GM12878 (cell line): ENCODE data around the gene NELFB. TPM values are rescaled to one million over a fixed set of nuclear protein-coding genes. Genes with fewer than 3 reads are reported as not detected.

Experiments
- ETV6 ChIP-seq, 2 experiments: fragments of 450-650 bp in 1 of 2; IDR thresholded peaks in 1 of 2; conservative IDR thresholded peaks in 1 of 2; 2 replicates each; pipeline ENCODE4 v1.6.1; 2014; ENCODE audit warnings: antibody characterized with exemption in 1 of 2, borderline replicate concordance in 1 of 2, low read depth in 1 of 2, mild to moderate bottlenecking in 1 of 2, moderate library complexity in 1 of 2
- FOXK2 ChIP-seq: fragments of 450-650 bp; IDR thresholded peaks from 2 replicates; pipeline ENCODE4 v1.6.1; 2017; ENCODE audit warnings: mild to moderate bottlenecking, moderate library complexity
- MEF2A ChIP-seq: IDR thresholded peaks from 2 replicates; pipeline ENCODE4 v1.6.1; 2011; ENCODE audit warnings: low read depth, mild to moderate bottlenecking, low read length, moderate library complexity; ENCODE audit not compliant: insufficient read depth
- NRF1 ChIP-seq: conservative IDR thresholded peaks from 2 replicates; pipeline ENCODE4 v1.6.1; 2011; ENCODE audit warnings: mild to moderate bottlenecking, low read depth, low read length, improper control_type of control experiment
- POLR2AphosphoS5 ChIP-seq: IDR thresholded peaks from 2 replicates; pipeline ENCODE4 v1.6.1; 2011; ENCODE audit warnings: mild to moderate bottlenecking, low read length, inconsistent platforms
- RBBP5 ChIP-seq: fragments of 200-600 bp; sonication (generic); conservative IDR thresholded peaks from 2 replicates; pipeline ENCODE4 v1.6.1; 2016
- RELA ChIP-seq: fragments of 450-650 bp; IDR thresholded peaks from 2 replicates; pipeline ENCODE4 v1.8.0; 2014; ENCODE audit warnings: borderline replicate concordance; ENCODE audit not compliant: partially characterized antibody
- RFX5 ChIP-seq: IDR thresholded peaks from 2 replicates; pipeline ENCODE4 v1.6.1; 2011; ENCODE audit warnings: low read depth, low read length, improper control_type of control experiment
- SMC3 ChIP-seq: IDR thresholded peaks from 2 replicates; pipeline ENCODE4 v1.6.1; 2011; ENCODE audit warnings: low read length, improper control_type of control experiment, borderline replicate concordance
- ZBTB40 ChIP-seq: fragments of 450-650 bp; IDR thresholded peaks from 2 replicates; pipeline ENCODE4 v1.6.1; 2016; ENCODE audit warnings: mild to moderate bottlenecking, moderate library complexity, borderline replicate concordance
- polyA plus RNA-seq, 11 experiments: library from polyadenylated mRNA; depleted of rRNA in 4 of 11; unstranded in 6 of 11; stranded (reverse) in 5 of 11; fragments of >200 nt; fragmentation: Nextera tagmentation in 4 of 11; fragmentation: Illumina TruSeq in 1 of 11; extraction: Ambion mirVana in 4 of 11; extraction: Trizol in 1 of 11; gene quantifications; 1 replicate in 1 of 11; 2 replicates in 10 of 11; pipeline versions ENCODE4 v1.2.1 to v1.2.3, GENCODE V29; 2011 to 2016; ENCODE audit warnings: inconsistent platforms in 2 of 11, missing spikeins in 2 of 11, low read depth in 1 of 11
- total RNA-seq, 4 experiments: library from RNA; depleted of rRNA in 3 of 4; stranded (reverse); fragments of >200 nt in 3 of 4; fragmentation: Illumina TruSeq in 1 of 4; extraction: Trizol in 1 of 4; gene quantifications; 2 replicates each; pipeline versions ENCODE4 v1.2.1 to v1.2.3, GENCODE V29; 2013 to 2021
- TF ChIP-seq, protein P1 (sequence below): fragments of 450-650 bp; IDR thresholded peaks from 2 replicates; pipeline ENCODE4 v1.6.1; 2018; ENCODE audit warnings: mild to moderate bottlenecking, low read depth, moderate library complexity; ENCODE audit not compliant: partially characterized antibody

Gene NELFB
- total and polyA plus RNA-seq, 10 of the 15 experiments (the other 5 are each of a cell fraction or from before 2014, with no cell fraction given), result 0.19 to 63.4 (median 30.9) TPM

DNA sequence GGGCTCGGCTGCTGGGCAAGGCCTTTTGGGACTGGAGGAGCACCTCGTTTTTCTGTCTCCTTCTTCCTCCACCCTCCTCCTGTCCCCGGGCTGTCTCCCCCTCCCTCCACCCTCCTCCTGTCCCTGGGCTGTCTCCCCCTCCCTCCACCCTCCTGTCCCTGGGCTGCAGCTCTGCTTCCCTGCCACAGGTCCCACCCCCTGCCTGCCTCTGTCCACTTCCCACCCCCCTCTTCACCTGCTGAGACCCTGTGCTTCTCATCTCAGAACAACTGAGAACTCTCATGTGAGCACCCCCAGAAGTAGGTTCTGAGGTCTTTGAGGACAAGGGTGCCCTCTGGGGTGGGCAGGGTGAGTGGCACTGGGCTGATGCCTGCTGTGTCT is 16.6 kb downstream of the NELFB start (continued):
- TF ChIP-seq RBBP5, result no peak
- TF ChIP-seq ETV6 (conservative IDR thresholded peaks at IDR 0.05 in 1 of 2, IDR thresholded peaks at IDR 0.05 in 1 of 2; ENCODE audit: borderline replicate concordance in 1 of 2, low read depth in 1 of 2), result no peak
- TF ChIP-seq MEF2A, result no peak
- TF ChIP-seq NRF1, result no peak
- no peak for TF ChIP-seq FOXK2
- no peak for TF ChIP-seq SMC3
- TF ChIP-seq POLR2AphosphoS5, result no peak
- no peak for TF ChIP-seq RFX5
- TF ChIP-seq RELA, result no peak
- TF ChIP-seq, protein P1, sequence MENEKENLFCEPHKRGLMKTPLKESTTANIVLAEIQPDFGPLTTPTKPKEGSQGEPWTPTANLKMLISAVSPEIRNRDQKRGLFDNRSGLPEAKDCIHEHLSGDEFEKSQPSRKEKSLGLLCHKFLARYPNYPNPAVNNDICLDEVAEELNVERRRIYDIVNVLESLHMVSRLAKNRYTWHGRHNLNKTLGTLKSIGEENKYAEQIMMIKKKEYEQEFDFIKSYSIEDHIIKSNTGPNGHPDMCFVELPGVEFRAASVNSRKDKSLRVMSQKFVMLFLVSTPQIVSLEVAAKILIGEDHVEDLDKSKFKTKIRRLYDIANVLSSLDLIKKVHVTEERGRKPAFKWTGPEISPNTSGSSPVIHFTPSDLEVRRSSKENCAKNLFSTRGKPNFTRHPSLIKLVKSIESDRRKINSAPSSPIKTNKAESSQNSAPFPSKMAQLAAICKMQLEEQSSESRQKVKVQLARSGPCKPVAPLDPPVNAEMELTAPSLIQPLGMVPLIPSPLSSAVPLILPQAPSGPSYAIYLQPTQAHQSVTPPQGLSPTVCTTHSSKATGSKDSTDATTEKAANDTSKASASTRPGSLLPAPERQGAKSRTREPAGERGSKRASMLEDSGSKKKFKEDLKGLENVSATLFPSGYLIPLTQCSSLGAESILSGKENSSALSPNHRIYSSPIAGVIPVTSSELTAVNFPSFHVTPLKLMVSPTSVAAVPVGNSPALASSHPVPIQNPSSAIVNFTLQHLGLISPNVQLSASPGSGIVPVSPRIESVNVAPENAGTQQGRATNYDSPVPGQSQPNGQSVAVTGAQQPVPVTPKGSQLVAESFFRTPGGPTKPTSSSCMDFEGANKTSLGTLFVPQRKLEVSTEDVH, result no peak
- TF ChIP-seq ZBTB40, result no peak
- TF ChIP-seq, all 136 proteins: peak for 0
